HG03095 (cell line): ENCODE data around the gene COMP.

Source experiments
- ATAC-seq: cut with Tn5 transposase; IDR thresholded peaks from one replicate; pipeline ENCODE4 v1.9.1; 2021; ENCODE audit warnings: moderate library complexity; ENCODE audit not compliant: unreplicated experiment

The COMP gene

GRCh38 chr19:18804139-18804601 lies 13.1 kb upstream of the COMP start:
- no peak for ATAC-seq

DNA sequence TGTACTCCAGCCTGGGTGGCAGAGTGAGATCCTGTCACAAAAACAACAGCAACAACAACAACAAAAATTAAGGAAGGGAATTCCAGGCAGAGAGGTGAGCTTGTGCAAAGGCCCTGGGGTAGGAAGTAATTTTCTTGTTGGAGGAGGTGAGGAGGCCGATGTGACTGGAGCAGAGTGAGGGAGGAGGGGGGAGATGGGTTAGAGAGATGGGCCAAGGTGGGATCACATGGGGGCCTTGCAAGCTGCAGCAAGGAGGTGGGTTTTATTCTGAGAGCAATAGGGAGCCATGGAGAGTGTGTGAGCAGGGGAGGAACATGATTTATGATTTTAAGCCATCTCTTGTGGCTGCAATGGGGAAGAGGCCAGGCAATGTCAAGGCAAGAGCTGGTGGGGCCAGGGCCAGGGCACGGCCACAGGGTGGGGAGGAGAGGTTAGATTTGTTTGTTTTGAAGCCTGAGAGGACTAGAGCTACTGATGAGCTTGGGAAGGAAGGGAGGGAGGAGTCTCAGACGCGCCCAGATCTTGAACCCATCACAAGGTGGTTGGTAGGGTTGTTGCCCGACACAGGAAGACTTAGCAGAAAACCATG lies 12.5 kb upstream of the COMP start:
- ATAC-seq, result no peak

- ATAC-seq, result no peak
Observed at GRCh38 chr19:18802354-18802753, 11.2 kb upstream of the COMP start.

DNA sequence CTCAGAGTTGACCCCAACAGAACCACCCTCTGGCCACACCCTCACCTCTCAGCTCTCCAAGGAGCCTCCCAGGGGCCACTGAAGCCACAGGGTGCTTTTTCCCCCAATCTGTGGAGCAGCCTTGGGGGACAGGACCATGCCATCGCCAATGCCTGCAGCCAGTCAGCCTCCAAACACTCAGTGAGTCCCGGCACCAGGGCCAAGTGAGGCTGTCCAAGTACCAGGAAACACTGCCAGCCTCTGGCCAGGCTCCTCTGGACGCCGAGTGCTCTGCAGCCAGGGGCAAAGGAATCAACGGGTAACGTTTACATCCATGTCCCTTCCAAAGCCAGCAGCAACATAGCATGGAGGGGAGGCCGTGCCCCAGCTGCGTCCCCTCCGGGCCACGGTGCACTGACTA lies 9.5 kb upstream of the COMP start:
- ATAC-seq, result no peak

GRCh38 chr19:18800079-18800478 lies 9.0 kb upstream of the COMP start:
- ATAC-seq, result no peak

DNA sequence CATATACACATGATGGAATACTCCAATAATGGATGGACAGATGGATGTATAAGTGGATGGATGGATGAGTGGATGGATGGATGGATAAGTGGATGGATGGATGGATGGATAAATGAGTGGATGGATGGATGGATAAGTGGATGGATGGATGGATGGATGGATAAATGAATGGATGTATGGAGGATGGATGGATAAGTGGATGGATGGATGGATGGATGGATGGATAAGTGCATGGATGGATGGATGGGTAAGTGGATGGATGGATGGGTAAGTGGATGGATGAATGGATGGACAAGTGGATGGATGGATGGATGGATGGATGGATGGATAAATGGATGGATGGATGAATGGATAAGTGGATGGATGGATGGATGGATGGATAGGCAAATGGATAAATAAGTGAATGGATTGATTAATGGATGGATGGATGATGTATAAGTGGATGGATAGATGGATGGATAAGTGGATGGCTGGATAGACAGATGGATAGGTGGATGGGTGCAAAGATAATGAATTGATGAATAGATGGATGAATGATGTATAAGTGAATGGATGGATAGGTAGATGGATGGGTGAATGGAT lies 8.4 kb upstream of the COMP start:
- ATAC-seq, result no peak

DNA sequence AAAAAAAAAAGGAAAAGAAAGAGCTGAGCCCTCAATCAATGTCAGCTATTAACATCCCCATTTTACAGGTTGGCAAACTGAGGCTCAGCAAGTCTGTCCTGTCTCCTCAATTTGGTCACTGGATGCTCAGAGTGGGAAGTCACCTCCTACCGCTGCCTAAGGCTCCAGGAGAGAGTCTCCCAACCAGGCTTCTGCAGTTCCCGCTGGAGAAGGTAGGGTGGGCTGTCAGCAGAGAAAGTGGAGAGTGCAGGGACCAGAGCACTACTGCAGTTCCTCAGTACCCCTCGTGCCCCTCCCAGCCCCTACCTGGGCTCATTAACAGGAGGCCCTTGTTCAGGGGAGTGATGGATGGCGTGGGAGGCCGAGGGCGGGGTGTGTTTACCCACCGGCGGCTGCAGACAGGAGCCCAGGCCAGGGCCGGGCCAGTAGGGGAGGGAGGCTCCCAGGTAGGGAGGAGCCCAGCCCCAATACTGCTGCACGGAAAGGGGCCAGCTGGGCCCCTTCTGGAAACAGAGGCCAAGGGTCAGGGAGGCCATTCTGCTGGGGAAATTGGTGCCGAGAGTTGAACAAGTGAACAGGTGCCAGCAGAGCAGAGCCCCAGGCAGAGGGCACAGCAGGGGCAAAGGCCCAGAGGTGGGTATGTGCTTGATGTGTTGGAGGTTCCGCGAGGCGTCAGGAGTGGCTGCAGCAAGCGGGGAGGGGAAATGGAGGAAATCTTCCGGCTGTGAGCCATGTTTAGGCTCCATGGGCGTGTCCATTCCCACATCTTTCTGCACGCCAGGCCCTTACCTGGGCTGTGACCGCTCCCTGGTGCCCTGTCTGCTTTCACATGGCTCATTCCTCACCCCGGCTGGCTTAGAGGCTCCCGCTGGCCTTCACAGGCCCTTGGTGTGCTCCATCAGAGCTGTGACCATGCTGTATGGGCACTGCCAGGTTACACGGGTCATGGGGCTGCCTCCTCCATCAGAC lies 7.6 kb upstream of the COMP start:
- no peak for ATAC-seq

- ATAC-seq, result no peak
Observed at GRCh38 chr19:18796239-18796638, 5.1 kb upstream of the COMP start.

GRCh38 chr19:18795540-18795939 lies 4.4 kb upstream of the COMP start:
- no peak for ATAC-seq

DNA sequence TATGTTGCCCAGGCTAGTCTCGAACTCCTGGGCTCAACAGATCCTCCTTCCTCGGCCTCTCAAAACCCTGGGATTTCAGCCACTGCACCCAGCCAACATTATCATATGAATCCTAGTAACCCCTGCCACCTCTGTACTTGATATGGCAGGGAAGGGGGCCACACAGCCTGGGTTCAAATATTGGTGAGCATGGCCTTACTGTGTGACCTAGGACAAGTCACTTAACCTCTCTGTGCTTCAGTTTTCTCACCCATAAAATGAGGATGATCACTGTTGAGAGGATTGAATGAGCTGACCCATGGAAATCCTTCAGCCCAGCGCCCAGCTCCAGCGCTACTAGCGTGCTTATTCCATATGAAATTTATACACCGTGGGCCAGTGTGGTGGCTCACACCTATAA lies 3.6 kb upstream of the COMP start:
- no peak for ATAC-seq

GRCh38 chr19:18794029-18794313 lies 2.9 kb upstream of the COMP start:
- ATAC-seq, result no peak

GRCh38 chr19:18793144-18794028 lies 2.3 kb upstream of the COMP start:
- no peak for ATAC-seq

GRCh38 chr19:18792661-18793060 lies 1.6 kb upstream of the COMP start:
- ATAC-seq, result no peak

GRCh38 chr19:18791315-18791678 lies 192 bp upstream of the COMP start:
- ATAC-seq, result no peak

- no peak for ATAC-seq
Observed at GRCh38 chr19:18789883-18790565, 1.1 kb downstream of the COMP start.

DNA sequence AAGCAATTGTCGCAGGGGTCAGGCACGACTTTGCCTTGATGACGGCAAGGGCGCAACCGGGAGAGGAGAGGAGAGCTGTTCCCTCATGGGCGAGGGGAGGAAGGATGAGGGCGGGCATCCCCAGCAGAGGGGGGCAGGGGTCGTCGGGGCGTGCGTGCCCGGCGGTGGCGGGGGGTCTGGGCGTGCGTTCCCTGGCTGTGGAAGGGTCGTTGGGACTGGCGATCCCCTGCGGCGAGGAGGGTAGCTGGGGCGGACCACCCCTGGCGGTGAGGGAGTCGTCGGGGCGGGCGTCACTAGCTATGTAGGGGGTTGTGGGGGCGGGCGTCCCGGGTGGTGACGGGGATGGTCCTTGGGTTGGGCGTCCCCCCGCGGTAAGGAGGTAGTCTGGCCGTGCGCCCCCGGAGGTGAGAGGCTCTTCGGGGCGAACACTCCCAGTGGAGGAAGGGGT lies 1.7 kb downstream of the COMP start:
- no peak for ATAC-seq

- no peak for ATAC-seq
Observed at GRCh38 chr19:18788529-18789421, 2.3 kb downstream of the COMP start.

GRCh38 chr19:18785179-18786124 lies 5.7 kb downstream of the COMP start:
- ATAC-seq, result no peak

- ATAC-seq, result no peak
Observed at GRCh38 chr19:18784786-18785120, 6.4 kb downstream of the COMP start.
